HL-60 (cell line): ENCODE data around the gene PKP1.

Source experiments
- CTCF ChIP-seq: IDR thresholded peaks from one replicate; pipeline ENCODE4 v1.5.1; 2011; ENCODE audit warnings: low read length, control low read depth, inconsistent platforms; ENCODE audit not compliant: insufficient read depth
- GABPA ChIP-seq: IDR thresholded peaks from 2 replicates; pipeline ENCODE4 v1.6.1; 2012; ENCODE audit warnings: low read depth
- POLR2AphosphoS5 ChIP-seq: IDR thresholded peaks from 2 replicates; pipeline ENCODE4 v1.6.1; 2012; ENCODE audit warnings: low read depth
- REST ChIP-seq: IDR thresholded peaks from 2 replicates; pipeline ENCODE4 v1.6.1; 2012; ENCODE audit warnings: low read depth; ENCODE audit not compliant: insufficient replicate concordance

GRCh38 chr1:201318504-201319340 lies 35.4 kb downstream of the PKP1 start:
- TF ChIP-seq POLR2AphosphoS5 (no peak), CTCF (no peak), REST (no peak), GABPA (no peak)
